IPS-NIHi7 (cell line): Measurements from ENCODE around the gene KAZN.

Source experiments
- DNase-seq: peaks from one replicate; pipeline ENCODE4 v3.0.0; 2012; ENCODE audit warnings: mixed read lengths; ENCODE audit errors: extremely low spot score

The KAZN gene

DNA sequence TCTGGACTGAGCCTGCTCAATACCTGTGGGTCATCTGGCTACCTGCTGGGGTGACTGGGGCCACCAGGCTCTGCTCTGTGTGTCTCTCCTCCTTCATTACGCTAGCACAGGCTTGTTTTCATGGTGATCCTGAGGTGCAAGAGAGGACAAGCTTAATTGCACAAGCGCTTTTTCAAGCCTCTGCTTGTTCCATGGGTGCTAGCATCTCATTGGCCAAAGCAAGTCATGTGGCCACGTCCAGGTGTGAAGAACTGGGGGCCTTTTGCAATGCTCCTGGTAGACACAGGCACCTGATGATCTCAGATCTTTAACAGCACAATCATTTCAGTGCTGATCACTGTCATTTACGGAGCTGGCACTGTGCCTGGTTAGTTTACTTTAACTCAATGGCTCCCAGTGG is 114.6 kb downstream of the KAZN start:
- no peak for DNase-seq

DNA sequence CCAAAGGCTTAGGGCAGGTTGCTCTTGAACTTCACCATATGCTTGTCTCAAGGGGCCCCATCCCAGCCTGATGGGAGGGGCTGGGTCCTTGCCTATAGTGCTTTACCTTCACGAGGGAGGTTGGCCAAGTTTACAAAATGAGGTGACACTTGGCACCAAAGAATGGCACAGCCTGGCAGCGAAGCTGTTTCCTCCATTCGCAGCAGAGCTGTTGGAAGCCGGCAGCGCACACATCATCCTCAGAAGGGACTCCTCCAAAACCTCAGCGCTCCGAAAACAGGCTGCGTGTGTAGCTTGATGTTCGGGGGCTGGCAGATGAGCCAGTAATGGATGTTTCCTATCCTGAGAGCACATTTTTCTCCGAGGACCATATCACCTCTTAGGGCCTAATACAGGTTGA is 116.8 kb downstream of the KAZN start:
- no peak for DNase-seq

DNA sequence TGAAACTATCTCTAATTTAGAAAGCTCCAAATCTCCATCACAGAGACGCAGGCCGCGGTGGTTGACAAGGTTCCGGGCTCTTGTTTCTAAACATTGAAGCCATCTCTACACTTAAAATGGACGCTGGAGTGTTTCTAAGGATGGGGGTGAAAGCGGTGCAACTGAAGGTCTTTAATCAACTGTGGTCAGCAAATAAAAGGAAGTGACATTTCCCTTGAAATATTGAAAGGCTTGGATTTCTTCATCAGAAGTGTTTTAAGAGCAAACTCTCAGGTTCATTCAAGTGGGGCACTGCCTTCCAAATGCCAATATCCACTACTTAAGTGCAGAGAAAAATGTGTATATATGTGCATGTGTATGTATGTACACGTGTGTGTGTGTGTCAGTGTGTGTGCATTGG is 117.3 kb downstream of the KAZN start:
- no peak for DNase-seq

DNA sequence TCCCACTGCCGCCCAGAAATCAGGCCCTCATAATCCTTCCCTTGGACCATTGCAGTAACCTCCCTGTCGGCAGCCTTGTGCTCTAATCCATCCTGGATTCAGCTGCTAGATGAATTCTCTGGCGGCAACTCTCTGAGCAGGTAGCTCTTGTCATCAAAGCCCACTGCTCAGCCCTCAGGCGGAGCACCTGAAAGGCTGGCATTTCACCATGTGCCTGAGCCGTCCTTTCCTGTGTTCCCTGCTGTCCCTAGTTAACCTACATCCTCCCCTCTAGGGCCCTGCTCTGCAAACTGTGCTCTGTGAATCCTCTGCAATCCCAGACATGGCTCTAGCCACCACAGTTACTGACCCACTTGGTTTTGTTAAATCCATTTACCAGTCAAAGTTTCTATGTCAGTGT is 118.0 kb downstream of the KAZN start:
- no peak for DNase-seq

DNA sequence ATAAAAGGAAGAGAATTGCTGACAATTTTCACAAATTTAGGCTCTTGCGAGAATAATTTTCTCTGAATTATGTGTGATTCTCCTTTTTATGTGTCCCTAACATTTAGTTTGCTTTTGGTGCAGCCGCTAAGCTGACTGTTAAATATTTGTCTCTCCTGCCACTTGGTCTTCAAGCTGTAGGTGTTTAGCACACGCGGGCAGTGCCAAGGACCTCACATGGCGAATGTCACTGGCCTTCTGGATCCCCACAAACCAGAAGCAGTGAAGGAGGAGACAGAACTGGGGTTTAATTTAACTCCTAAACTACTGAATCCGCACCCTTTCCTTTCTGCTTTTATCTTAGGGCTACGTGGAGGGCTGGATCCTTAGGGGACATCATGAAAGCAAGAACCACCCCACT is 120.0 kb downstream of the KAZN start:
- no peak for DNase-seq

DNA sequence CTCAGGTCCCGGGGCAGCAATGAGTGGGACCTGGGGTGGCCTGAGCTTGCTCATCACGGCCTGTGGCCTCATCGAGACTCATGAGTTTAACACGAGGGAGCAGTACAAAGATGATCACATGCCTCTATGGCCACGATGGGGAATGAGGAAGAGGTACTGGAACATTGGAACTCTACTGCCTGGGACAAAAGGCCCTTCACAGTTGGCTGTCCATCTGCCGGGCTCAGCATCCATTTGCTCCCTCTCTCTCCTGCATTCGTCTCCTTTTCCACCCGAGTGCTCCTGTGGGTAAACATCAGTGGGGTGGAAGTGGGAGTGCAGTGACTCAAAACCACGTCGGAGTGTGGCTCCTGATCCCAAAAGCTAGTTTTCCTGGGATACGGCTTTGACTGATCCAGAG is 124.9 kb downstream of the KAZN start:
- no peak for DNase-seq

DNA sequence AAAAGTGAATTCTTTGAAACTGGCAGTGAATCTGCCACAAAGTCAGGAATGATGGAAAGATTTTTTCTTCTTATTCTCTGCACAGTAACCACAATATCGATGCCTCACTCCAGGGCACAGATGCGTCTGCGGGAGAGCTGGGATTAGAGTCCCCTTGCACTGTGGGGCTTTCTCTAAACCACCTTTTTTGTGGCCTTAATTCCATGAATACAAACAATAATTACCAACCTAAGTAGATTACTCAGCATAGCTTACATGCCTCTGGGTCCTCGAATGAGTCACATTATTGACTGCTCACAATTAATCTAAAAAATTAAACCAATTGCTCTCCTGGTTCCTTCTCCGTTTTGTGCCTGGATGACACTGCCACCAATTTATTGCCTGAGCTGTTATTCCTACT is 125.8 kb downstream of the KAZN start:
- no peak for DNase-seq

DNA sequence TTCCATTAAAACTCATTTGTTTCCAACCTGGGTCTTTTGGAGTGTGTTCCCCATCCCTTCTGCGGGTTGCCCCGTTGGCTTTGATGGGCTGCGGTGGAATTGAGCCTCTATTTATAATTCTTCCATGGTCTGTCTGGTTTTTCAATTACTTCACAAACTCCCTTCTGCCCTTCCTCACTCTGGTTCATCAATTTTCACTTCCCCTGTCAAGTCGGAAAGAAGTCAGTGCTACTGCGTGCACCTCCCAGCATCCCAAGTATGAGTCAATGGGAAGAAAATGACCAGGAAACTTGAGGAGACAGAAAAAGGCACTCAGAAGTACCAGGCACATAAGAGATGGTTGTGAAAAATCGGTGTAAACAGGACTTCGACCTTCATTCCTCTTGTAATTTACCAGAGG is 126.2 kb downstream of the KAZN start:
- no peak for DNase-seq

DNA sequence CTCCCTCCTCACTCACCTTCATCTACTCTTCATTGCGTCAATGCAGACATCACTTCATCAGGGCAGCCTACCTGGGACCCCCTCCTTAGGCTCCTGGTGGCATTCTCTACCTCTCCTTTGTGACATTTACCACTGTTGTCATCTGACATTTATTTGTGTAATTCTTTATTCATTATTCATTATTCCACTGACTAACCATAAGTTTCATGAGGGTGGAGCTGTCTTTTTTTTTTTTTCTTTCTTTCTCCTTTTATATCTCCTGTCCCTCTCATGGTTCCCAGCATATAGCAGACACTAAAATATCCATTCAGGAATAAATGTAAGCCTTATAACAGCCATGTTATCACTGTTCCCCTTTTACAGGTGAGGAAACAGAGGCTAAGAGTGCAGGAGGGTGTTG is 126.8 kb downstream of the KAZN start:
- DNase-seq, result no peak

DNA sequence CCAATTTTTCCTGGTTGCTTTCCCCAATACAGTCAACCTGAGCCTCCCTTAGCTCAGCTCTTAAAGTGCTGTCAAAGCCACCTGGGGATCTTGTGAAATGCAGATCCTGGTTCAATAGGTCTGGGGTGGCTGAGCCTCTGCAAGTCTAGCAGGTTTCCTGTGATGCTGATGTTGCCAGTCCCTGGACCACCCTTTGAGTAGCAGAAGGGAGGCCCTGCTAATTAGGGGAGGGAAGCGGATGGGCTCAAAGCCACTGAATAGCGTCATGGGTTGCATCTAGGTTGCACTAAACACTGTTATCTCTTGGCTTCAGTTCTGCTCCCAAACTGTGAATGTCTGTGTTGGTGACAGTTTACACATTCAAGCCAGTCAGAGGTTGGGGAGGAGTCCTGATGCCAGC is 127.2 kb downstream of the KAZN start:
- DNase-seq, result peak; percentile 66

DNA sequence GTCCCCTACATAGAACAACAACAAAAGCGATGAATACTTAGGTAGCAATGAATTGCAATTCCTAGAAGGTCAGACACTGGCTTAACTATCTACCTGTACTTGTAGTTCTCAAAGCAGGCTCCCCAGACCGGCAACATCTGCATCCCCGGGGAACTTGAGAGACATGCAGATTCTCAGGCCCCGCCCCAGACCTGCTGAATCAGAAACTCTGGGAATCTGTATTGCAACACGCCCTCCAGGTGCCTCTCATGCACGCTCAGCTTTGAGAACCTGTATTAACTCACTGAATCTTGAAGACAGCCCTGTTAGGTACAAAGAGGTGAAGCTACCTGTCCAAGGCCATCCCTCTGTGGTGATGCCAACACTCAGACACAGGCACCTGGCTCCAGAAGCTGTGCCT is 128.1 kb downstream of the KAZN start:
- DNase-seq, result no peak

DNA sequence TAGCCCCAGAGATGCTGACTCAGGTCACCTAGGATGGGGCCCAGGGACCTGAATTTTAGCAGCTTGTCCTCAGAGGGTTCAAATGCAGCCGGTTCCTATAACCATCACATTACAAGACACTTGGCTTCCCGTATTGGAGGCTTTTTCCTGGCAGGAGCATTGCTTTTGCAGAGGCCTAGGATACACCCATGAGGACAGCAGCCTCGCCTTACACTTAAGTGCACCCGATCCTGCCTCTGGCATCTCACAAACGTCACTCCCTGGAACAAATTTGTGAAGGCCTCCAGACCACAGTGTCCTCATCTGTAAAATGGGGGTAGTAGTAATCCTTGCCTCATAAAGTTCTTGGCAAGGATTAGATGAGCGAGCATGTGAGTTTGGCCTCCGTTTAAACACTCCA is 130.0 kb downstream of the KAZN start:
- no peak for DNase-seq

DNA sequence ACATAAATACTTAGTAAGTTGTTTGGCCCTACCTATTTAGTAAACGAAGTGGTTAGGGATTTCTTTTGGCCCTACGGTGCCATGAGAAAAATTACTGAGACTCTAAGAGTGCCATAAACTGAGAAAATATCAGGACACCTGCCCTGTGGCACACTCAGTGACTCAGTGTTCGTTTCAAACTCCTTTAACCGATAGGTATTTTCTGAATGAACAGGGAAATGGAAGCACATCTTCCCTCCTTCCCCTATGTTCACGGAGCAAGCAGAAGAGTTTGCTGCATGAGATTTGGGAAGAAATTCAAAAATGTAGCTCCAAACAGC is 134.2 kb downstream of the KAZN start:
- DNase-seq, result no peak

DNA sequence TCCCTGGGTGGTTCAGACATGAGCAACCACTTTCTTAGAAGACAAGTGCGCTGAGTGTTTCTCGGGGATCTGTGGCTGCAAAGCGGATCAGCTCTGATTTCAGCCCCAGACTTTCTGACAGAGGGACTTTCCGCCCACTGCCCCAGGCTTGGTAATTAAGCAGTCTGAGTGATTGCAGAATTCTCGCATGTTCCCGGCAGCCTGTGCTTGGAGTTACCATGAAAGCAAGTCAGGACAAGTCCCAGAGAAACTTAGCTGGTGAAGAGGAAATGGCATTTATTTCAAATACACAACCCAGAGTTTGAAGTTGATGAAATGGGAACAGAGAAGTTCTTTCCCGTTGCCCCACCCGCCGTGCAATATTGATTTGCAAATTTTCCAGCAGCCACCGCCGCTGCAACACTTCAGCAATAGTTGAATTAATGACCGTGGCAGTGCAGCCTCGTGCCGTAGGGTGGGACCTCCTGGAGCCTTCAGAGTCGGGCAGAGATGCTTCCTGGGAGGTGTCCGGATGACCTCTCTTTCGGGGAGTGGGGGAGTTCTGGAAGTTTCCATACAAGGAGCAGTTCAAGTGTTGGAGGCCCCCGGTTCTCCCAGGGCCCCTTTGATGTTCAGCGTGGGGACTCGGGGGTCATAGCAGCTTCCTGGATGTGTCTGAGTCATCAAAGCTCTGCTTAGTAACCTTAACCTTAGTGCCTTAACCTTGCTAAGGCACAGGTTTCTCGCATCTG is 134.7 kb downstream of the KAZN start:
- peak; percentile 61 for DNase-seq

DNA sequence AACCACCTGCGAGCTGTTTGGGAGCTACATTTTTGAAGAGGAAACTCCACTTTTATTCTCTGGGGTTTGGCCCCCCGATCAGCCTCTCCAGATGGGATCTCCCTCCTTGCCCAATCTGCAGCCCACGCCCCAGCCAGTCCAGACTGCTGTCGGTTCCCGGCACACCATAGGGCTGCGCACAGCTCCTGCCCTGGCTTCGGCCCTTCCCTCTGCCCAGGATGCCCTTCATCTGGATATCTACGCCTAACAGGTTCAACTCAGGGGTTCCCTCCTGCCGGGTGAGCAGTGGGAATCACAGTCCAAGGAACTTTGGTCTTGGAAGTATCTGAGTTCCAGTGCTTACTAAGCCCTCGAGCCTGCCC is 135.3 kb downstream of the KAZN start:
- no peak for DNase-seq

DNA sequence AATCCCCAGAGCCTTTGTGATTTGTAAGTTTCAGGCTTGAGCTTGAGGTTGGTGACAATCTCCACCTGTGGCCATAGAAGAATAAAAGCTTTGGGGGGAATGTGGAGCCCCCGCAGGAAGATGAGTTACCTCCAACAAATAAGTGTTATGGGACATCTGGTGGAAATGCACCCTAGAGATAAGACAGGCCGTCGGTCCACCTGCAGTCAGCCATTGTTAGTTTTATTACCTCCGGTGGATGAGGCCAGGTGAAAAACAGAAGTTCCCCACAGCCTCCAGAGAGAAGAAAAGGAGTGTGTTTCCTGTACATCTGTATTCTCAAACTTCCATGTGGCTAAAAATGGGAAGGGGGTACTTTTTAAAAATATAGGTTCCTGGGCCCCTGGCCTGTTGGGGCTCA is 137.4 kb downstream of the KAZN start:
- DNase-seq, result no peak

DNA sequence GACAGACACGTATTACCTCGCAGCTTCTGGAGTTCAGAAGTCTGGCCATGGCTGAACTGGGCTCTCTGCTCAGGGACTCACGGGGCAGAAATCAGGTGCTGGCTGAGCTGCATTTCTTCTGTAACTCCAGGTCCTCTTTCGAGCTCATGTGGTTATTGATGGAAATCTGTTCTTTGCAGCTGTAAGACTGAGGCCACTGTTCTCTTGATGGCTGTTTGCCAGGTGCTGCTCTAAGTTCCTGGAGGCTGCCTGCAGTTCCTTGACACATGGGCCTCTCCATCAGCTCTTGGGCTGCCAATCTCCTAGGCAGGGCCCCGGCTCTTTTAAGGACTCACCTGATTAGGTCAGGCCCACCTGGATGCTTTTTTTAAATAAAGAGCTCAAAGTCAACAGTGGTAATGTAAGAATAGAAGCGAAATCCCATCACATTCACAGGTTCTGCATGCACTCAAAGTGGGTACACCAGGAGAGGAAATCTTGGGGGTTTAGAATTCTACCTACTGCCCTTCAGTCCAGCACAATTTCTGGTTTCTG is 139.1 kb downstream of the KAZN start:
- DNase-seq, result no peak

DNA sequence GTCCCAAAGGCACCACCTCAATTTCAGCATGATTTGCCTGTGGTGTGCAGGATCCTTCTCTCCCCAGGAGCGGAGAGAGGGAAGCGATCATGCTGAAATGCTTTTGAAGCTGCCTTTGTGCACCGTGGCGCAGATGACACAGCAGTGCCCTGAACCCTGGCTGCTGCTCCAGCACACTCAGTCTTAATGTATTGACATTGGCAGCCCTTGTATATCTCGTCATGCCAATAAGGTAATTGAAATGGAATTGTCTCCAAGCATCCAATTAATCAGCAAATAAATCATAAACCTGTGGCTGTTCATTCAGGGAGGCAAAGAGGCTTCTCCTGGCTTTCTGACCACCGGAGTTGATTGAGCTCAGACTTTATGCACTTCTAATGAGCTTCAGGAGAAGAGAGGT is 139.8 kb downstream of the KAZN start:
- no peak for DNase-seq

DNA sequence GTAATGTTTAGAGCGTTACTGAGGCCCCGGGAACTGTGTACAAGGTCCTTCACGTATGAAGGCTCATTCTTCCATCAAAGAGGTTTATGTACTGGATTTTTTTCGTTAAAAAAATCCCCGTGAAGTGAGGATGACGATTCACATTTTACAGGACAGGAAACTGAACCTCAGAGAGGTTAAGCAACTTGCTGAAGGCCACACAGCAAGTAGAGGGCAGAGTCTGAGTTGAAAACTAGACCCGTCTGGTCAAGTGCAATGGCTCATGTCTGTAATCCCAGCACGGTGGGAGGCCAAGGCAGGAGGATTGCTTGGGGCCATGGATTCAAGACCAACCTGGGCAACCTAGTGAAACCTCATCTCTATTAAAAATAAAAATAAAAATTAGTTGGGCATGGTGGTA is 140.2 kb downstream of the KAZN start:
- DNase-seq, result no peak

DNA sequence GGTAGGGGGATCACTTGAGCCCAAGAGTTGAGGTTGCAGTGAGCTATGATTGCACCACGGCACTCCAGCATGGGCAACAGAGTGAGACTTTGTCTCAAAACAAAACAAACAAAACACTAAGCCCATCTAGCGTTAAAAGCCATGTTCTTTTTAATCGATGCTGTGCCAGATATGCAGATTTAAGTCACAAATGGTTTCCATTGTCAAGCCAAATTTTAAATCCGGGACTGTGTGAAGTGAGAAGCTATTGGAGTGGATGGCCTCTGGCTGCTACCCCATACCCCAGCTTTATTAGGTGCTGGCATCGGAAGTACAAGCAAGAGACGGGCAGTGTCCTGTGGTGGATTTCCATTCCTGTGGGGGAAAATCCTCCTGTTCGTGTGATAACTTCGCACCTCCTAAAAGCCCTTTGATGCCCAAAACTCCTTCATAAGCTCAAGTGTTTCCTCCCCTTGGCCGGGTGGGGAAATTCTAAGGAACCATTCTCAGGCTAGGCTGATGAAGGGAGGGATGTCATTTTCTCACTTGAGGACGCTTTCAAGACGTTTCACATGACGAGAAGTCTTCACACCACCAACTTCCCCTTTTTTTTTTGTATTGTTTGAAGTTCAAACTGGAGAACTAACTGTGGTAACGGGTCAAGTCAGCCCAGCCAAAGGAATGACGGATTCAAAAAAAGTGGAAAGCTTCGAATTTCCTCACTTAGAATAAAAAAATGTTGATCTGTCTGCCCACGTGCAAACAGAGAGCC is 140.8 kb downstream of the KAZN start:
- DNase-seq, result no peak

DNA sequence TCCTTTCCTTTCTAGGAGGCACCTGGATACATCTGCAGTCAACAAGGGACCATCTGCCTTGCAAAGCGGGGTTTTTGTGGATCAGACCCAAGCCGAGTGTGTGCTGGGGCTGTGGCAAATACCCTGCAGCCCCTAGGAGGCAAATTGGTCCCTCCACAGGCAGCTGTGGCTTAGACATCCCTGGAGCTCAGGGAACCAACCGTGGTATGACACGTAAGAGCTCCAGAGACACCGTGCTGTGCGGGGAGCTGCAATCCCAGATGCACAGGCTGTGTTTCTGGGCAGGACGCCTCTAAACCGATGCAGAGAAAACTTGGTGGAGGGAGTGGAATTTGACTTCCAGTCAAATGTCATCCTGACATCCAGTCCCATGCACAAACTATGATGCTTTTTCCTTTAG is 141.5 kb downstream of the KAZN start:
- DNase-seq, result no peak

DNA sequence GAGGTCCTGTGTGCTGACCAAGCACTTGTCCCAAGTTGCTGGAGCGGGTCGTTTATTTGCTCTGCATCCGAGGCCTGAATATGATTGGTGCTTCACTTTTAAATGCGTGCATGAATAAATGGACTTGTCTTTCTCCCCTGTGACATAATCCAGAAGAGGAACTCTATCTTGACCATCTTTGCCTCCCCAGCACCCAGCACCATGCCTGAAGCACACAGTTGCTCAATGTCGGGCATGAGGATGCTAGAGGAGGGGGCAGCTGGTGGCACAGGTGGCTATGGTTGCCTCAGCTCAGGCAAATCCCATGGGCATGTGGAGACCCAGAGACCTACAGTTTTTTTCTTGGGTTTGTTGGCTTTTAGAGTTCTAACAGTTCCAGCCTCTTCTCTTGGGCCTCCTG is 142.6 kb downstream of the KAZN start:
- no peak for DNase-seq

DNA sequence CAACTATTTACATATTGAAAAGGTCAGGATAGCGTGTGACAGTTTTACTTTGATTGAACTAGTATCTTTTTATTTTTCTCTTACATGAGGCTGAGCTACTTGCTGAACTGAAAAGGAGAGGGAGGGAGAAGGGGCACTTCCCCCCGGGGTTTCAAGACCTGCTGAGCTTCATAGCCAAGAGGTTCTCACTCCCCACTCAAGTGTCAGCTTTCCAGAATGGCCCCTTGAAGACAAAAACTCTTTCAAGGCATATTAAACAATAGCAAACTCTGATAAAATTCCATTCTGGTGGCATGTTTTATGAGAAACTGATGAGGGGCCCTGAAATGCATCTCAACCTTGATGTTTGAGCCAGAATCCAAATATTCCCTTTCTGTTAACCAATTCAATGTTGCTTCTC is 143.0 kb downstream of the KAZN start:
- DNase-seq, result no peak
